SK-N-SH treated with all-trans-retinoic acid at 6 μM for 48 hours (cell line): ENCODE measurements around the gene PAX5.

Source experiments
- ISL1 ChIP-seq: fragments of 250-450 bp; sonication (Bioruptor Pico); IDR thresholded peaks from 2 replicates; pipeline ENCODE4 v2.1.2; 2022; ENCODE audit warnings: mild to moderate bottlenecking, moderate library complexity
- PPARA ChIP-seq: fragments of 250-450 bp; sonication (Bioruptor Pico); IDR thresholded peaks from 2 replicates; pipeline ENCODE4 v1.5.0; 2020; ENCODE audit warnings: mild to moderate bottlenecking, borderline replicate concordance
- ZFP3 ChIP-seq: fragments of 250-450 bp; sonication (Bioruptor Pico); IDR thresholded peaks from 2 replicates; pipeline ENCODE4 v1.5.0; 2020; ENCODE audit warnings: mild to moderate bottlenecking, moderate library complexity
- ZNF70 ChIP-seq: fragments of 450-650 bp; formaldehyde crosslinking; IDR thresholded peaks from 2 replicates; pipeline ENCODE4 v1.5.0; 2020; ENCODE audit warnings: mild to moderate bottlenecking, moderate library complexity

The PAX5 gene

GRCh38 chr9:36787709-36788108 is 246.4 kb downstream of the PAX5 start (continued):
- no peak for TF ChIP-seq PPARA
- TF ChIP-seq ISL1 (CRISPR knock-in tag): no peak
- no peak for TF ChIP-seq ZNF70 (CRISPR knock-in tag)
- no peak for TF ChIP-seq ZFP3 (CRISPR knock-in tag)
- TF ChIP-seq, all 23 proteins: peak for 0
